ENCODE results near the gene TFIP11.

Gene TFIP11

GRCh38 chr22:26536762-26537134, 24.5 kb upstream of the TFIP11 start:
- TF ChIP-seq SIN3A (IDR thresholded peaks at IDR 0.05; ENCODE audit: borderline replicate concordance, insufficient read depth, low read length) (no peak), POLR2AphosphoS5 (IDR thresholded peaks at IDR 0.05; ENCODE audit: low read depth, low read length) (no peak), TAF1 (IDR thresholded peaks at IDR 0.05; ENCODE audit: borderline replicate concordance, insufficient read depth, low read length) (no peak), FOXP2 (optimal IDR thresholded peaks at IDR 0.05; ENCODE audit: borderline replicate concordance, extremely low read depth, extremely low read length, insufficient read depth) (no peak), REST (IDR thresholded peaks at IDR 0.05; ENCODE audit: insufficient read depth in 1 of 2, low read depth in 2 of 2, low read length in 2 of 2) (no peak)

- TF ChIP-seq FOXP2 (optimal IDR thresholded peaks at IDR 0.05; ENCODE audit: borderline replicate concordance, extremely low read depth, extremely low read length, insufficient read depth) (no peak), POLR2AphosphoS5 (IDR thresholded peaks at IDR 0.05; ENCODE audit: low read depth, low read length) (no peak), REST (IDR thresholded peaks at IDR 0.05; ENCODE audit: insufficient read depth in 1 of 2, low read depth in 2 of 2, low read length in 2 of 2) (no peak), TAF1 (IDR thresholded peaks at IDR 0.05; ENCODE audit: borderline replicate concordance, insufficient read depth, low read length) (no peak), SIN3A (IDR thresholded peaks at IDR 0.05; ENCODE audit: borderline replicate concordance, insufficient read depth, low read length) (no peak)
These were observed 23.9 kb upstream of the TFIP11 start for GRCh38 chr22:26536056-26536761.

GRCh38 chr22:26535603-26535908, 23.3 kb upstream of the TFIP11 start:
- TF ChIP-seq TAF1 (IDR thresholded peaks at IDR 0.05; ENCODE audit: borderline replicate concordance, insufficient read depth, low read length) (no peak), SIN3A (IDR thresholded peaks at IDR 0.05; ENCODE audit: borderline replicate concordance, insufficient read depth, low read length) (no peak), FOXP2 (optimal IDR thresholded peaks at IDR 0.05; ENCODE audit: borderline replicate concordance, extremely low read depth, extremely low read length, insufficient read depth) (no peak), POLR2AphosphoS5 (IDR thresholded peaks at IDR 0.05; ENCODE audit: low read depth, low read length) (no peak), REST (IDR thresholded peaks at IDR 0.05; ENCODE audit: insufficient read depth in 1 of 2, low read depth in 2 of 2, low read length in 2 of 2) (no peak)

GRCh38 chr22:26534874-26535602, 22.8 kb upstream of the TFIP11 start:
- TF ChIP-seq POLR2AphosphoS5 (IDR thresholded peaks at IDR 0.05; ENCODE audit: low read depth, low read length), result no peak

- TF ChIP-seq FOXP2 (optimal IDR thresholded peaks at IDR 0.05; ENCODE audit: borderline replicate concordance, extremely low read depth, extremely low read length, insufficient read depth) (no peak), SIN3A (IDR thresholded peaks at IDR 0.05; ENCODE audit: borderline replicate concordance, insufficient read depth, low read length) (no peak), TAF1 (IDR thresholded peaks at IDR 0.05; ENCODE audit: borderline replicate concordance, insufficient read depth, low read length) (no peak), POLR2AphosphoS5 (IDR thresholded peaks at IDR 0.05; ENCODE audit: low read depth, low read length) (no peak)
These were observed 22.0 kb upstream of the TFIP11 start for GRCh38 chr22:26534171-26534855.

- TF ChIP-seq REST (IDR thresholded peaks at IDR 0.05; ENCODE audit: insufficient read depth in 1 of 2, low read depth in 2 of 2, low read length in 2 of 2) (no peak), POLR2AphosphoS5 (IDR thresholded peaks at IDR 0.05; ENCODE audit: low read depth, low read length) (no peak), TAF1 (IDR thresholded peaks at IDR 0.05; ENCODE audit: borderline replicate concordance, insufficient read depth, low read length) (no peak), FOXP2 (optimal IDR thresholded peaks at IDR 0.05; ENCODE audit: borderline replicate concordance, extremely low read depth, extremely low read length, insufficient read depth) (no peak), SIN3A (IDR thresholded peaks at IDR 0.05; ENCODE audit: borderline replicate concordance, insufficient read depth, low read length) (no peak)
These were observed 17.1 kb upstream of the TFIP11 start for GRCh38 chr22:26529345-26529744.

All from PFSK-1 (cell line).